MM.1S (cell line): ENCODE measurements around the gene HSPB7.

Source experiments
- DNase-seq: peaks from one replicate; pipeline ENCODE4 v3.0.0-alpha.2; 2015
- H2AFZ ChIP-seq: fragments of 300-600 bp; sonication (generic); 2 replicates; pipeline ENCODE4 v1.6.0; 2016; ENCODE audit warnings: antibody characterized with exemption, low read length
- H3F3A ChIP-seq: fragments of 300-600 bp; sonication (generic); 2 replicates; pipeline ENCODE4 v1.6.1; 2016; ENCODE audit warnings: mild to moderate bottlenecking, antibody characterized with exemption, low read length, moderate library complexity, mixed read lengths; ENCODE audit not compliant: insufficient read depth
- H3K27ac ChIP-seq: fragments of 300-600 bp; sonication (generic); 2 replicates; pipeline ENCODE4 v1.5.1; 2016; ENCODE audit warnings: mild to moderate bottlenecking, low read length
- H3K27me3 ChIP-seq: fragments of 300-600 bp; sonication (generic); replicated peaks from 2 replicates; pipeline ENCODE4 v1.6.0; 2016; ENCODE audit warnings: low read length; ENCODE audit not compliant: insufficient read depth
- H3K36me3 ChIP-seq: fragments of 300-600 bp; sonication (generic); replicated peaks from 2 replicates; pipeline ENCODE4 v1.6.1; 2016; ENCODE audit warnings: mild to moderate bottlenecking, low read length, mixed read lengths; ENCODE audit not compliant: insufficient read depth
- H3K4me1 ChIP-seq: fragments of 300-600 bp; sonication (generic); 2 replicates; pipeline ENCODE4 v1.6.1; 2016; ENCODE audit warnings: low read length, mixed read lengths
- H3K4me2 ChIP-seq: fragments of 300-600 bp; sonication (generic); 2 replicates; pipeline ENCODE4 v1.6.0; 2016; ENCODE audit warnings: low read depth, low read length
- H3K4me3 ChIP-seq: fragments of 300-600 bp; sonication (generic); 2 replicates; pipeline ENCODE4 v1.5.1; 2016; ENCODE audit warnings: low read length, mixed read lengths
- H3K79me2 ChIP-seq: fragments of 300-600 bp; sonication (generic); 2 replicates; pipeline ENCODE4 v1.6.1; 2016; ENCODE audit warnings: mixed run types, low read length, mixed read lengths
- H3K9ac ChIP-seq: fragments of 300-600 bp; sonication (generic); 2 replicates; pipeline ENCODE4 v1.6.1; 2016; ENCODE audit warnings: low read length, mixed read lengths
- H3K9me2 ChIP-seq: fragments of 300-600 bp; sonication (generic); replicated peaks from 2 replicates; pipeline ENCODE4 v1.6.1; 2016; ENCODE audit warnings: mild to moderate bottlenecking, low read length, mixed read lengths; ENCODE audit not compliant: insufficient read depth
- H3K9me3 ChIP-seq: fragments of 300-600 bp; sonication (generic); replicated peaks from 2 replicates; pipeline ENCODE4 v1.6.1; 2016; ENCODE audit warnings: mild to moderate bottlenecking, low read length, mixed read lengths; ENCODE audit not compliant: insufficient read depth
- H4K20me1 ChIP-seq: fragments of 300-600 bp; sonication (generic); 2 replicates; pipeline ENCODE4 v1.6.1; 2016; ENCODE audit warnings: mild to moderate bottlenecking, low read length, moderate library complexity, mixed read lengths; ENCODE audit not compliant: insufficient read depth
- CTCF ChIP-seq: fragments of 300-600 bp; sonication (generic); IDR thresholded peaks from 2 replicates; pipeline ENCODE4 v1.5.1; 2016; ENCODE audit warnings: antibody characterized with exemption, low read length, mixed read lengths
- EZH2 ChIP-seq: fragments of 300-600 bp; sonication (generic); optimal IDR thresholded peaks from 2 replicates; pipeline ENCODE3; 2017; ENCODE audit warnings: low read depth, mild to moderate bottlenecking, antibody characterized with exemption, low read length, mixed read lengths
- EZH2phosphoT487 ChIP-seq: fragments of 300-600 bp; sonication (generic); IDR thresholded peaks from 2 replicates; pipeline ENCODE4 v1.6.1; 2018; ENCODE audit warnings: antibody characterized with exemption, low read length

Gene HSPB7

GRCh38 chr1:16010837-16011236, 7.0 kb downstream of the HSPB7 start:
- Histone ChIP-seq H2AFZ (no peak overlapping the region), H4K20me1 (no peaks in the 10 kb centered on the region), H3K27ac (no peak overlapping the region), H3K27me3 (peaks cover 24% of the 10 kb centered on the region), H3K79me2 (no peaks in the 10 kb centered on the region), H3K9me3 (no peaks in the 10 kb centered on the region), H3K4me2 (no peak overlapping the region), H3K4me1 (peaks cover 5% of the 10 kb centered on the region; the same call in 1 of the 2 replicates), H3K4me3 (no peak overlapping the region), H3K36me3 (no peaks in the 10 kb centered on the region), H3K9ac (no peak overlapping the region), H3K9me2 (no peaks in the 10 kb centered on the region), H3F3A (no peaks in the 10 kb centered on the region)
- no peak for DNase-seq
- no peak for TF ChIP-seq EZH2
- TF ChIP-seq CTCF, result no peak
- TF ChIP-seq EZH2phosphoT487, result no peak

GRCh38 chr1:16009678-16010077, 8.2 kb downstream of the HSPB7 start:
- H3K27me3 ChIP-seq, result peaks cover 25% of the 10 kb centered on the region
- H3K9ac ChIP-seq, result no peak overlapping the region
- no peaks in the 10 kb centered on the region for H3F3A ChIP-seq
- TF ChIP-seq EZH2phosphoT487, result no peak
- TF ChIP-seq CTCF, result no peak
- TF ChIP-seq EZH2, result no peak
- no peaks in the 10 kb centered on the region for H3K79me2 ChIP-seq
- no peaks in the 10 kb centered on the region for H3K9me3 ChIP-seq
- H3K4me1 ChIP-seq, result peaks cover 5% of the 10 kb centered on the region; the same call in 1 of the 2 replicates
- H3K4me3 ChIP-seq, result no peak overlapping the region
- no peak overlapping the region for H2AFZ ChIP-seq
- H4K20me1 ChIP-seq, result no peaks in the 10 kb centered on the region
- DNase-seq, result no peak
- H3K4me2 ChIP-seq, result no peak overlapping the region
- no peaks in the 10 kb centered on the region for H3K9me2 ChIP-seq
- H3K27ac ChIP-seq, result no peak overlapping the region
- no peaks in the 10 kb centered on the region for H3K36me3 ChIP-seq

- H3K9me3 ChIP-seq, result no peaks in the 10 kb centered on the region
- no peaks in the 10 kb centered on the region for H3F3A ChIP-seq
Measured at GRCh38 chr1:16009030-16009460, 8.8 kb downstream of the HSPB7 start.

More at GRCh38 chr1:16009030-16009460, 8.8 kb downstream of the HSPB7 start:
- H4K20me1 ChIP-seq, result no peaks in the 10 kb centered on the region
- H3K27me3 ChIP-seq, result peaks cover 19% of the 10 kb centered on the region
- H3K79me2 ChIP-seq, result no peaks in the 10 kb centered on the region
- peak; percentile 55 for DNase-seq
- no peak overlapping the region for H3K4me3 ChIP-seq
- H3K9me2 ChIP-seq, result no peaks in the 10 kb centered on the region
- no peak overlapping the region for H2AFZ ChIP-seq
- no peak overlapping the region for H3K4me2 ChIP-seq
- no peak overlapping the region for H3K27ac ChIP-seq
- no peak for TF ChIP-seq EZH2phosphoT487
- TF ChIP-seq CTCF, result peak; percentile 96
- H3K4me1 ChIP-seq, result peaks cover 5% of the 10 kb centered on the region; the same call in 1 of the 2 replicates
- H3K36me3 ChIP-seq, result no peaks in the 10 kb centered on the region
- no peak overlapping the region for H3K9ac ChIP-seq
